ENCODE results near the gene SLC9A5.
A peak's percentile ranks its signal among the peaks of the same experiment; 100 is the strongest.

The SLC9A5 gene

DNA sequence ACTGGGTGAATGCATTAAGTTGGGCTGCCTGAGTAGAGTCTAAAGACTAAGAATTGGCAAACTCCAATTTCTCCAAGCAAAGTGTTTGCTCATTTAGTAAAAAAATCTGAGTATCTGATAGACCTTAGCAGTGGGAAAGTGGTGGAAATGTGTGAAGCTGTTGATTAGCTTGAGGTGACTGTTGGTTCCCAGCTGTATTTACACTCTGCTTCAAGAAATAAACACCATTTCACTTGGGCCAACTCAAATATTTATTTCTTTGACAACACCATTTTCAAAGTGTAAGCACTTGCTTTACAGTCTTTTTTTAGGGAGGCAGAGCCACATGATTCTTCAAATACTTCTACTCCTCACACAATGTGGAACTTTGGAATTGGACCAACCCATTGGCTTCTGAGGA is 69.1 kb downstream of the SLC9A5 start:
- Histone ChIP-seq H2BK5ac (ENCODE audit: low read length) (no peak overlapping the region), H3K23ac (ENCODE audit: low read length) (no peak overlapping the region), H3K27ac (ENCODE audit: low read depth, low read length) (no peak overlapping the region), H3K4me2 (ENCODE audit: low read length) (no peak overlapping the region), H3K9ac (ENCODE audit: low read length) (no peak overlapping the region), H3K4me3 (ENCODE audit: low read length) (no peak overlapping the region), H4K8ac (ENCODE audit: low read depth, low read length) (no peak overlapping the region), H3K4me1 (ENCODE audit: control insufficient read depth, low read depth, low read length) (no peaks in the 10 kb centered on the region), H3K79me2 (ENCODE audit: control insufficient read depth, insufficient read depth, low read length) (no peaks in the 10 kb centered on the region), H3K18ac (ENCODE audit: low read length) (no peak overlapping the region), H3K4ac (ENCODE audit: low read depth, low read length) (no peak overlapping the region), H2BK120ac (ENCODE audit: low read depth, low read length) (no peak overlapping the region), H2AK5ac (ENCODE audit: low read length) (no peak overlapping the region), H4K5ac (ENCODE audit: low read length) (no peak overlapping the region), H2BK15ac (replicated peaks; ENCODE audit: low read depth) (no peak overlapping the region), H3K79me1 (ENCODE audit: low read length) (no peaks in the 10 kb centered on the region), H3K56ac (ENCODE audit: low read length) (no peak overlapping the region), H3K27me3 (ENCODE audit: insufficient read depth, low read length, poor library complexity) (no peaks in the 10 kb centered on the region), H3K36me3 (ENCODE audit: control insufficient read depth, insufficient read depth, low read length) (no peaks in the 10 kb centered on the region)
- no peak for DNase-seq

Small RNA genes within 50 kb of the gene (small RNA-seq; reads per million reads assigned to genes)
- gene MIR328 (ENCODE audit: insufficient read depth) = 6.6 reads per million, percentile 78 among the genes with 10 or more reads in this experiment

Data from mesendoderm (in vitro differentiated cells).